Keratinocyte (primary cell): ENCODE data around the gene IGFL1. TPM values are rescaled to one million over a fixed set of nuclear protein-coding genes. Genes with fewer than 3 reads are reported as not detected.
"Not testable (repeated sequence)": the region's sequence is repeated elsewhere in the genome, so short reads cannot be mapped to it uniquely, and the experiment has no call there.

Source experiments
- DNase-seq: peaks from one replicate; pipeline ENCODE4 v3.0.0-alpha.2; 2011; ENCODE audit warnings: low read depth, missing footprints, low spot score
- FAIRE-seq: peaks from 2 replicates; lab custom pipeline; 2011; peaks lifted over from hg19 to GRCh38; lab: Jason Lieb, UNC
- H2AFZ ChIP-seq: 2 replicates; pipeline ENCODE4 v1.6.0; 2012; ENCODE audit warnings: low read length, control low read depth, inconsistent platforms; ENCODE audit not compliant: control insufficient read depth
- H3K27ac ChIP-seq: 2 replicates; pipeline ENCODE4 v1.5.1; 2011; ENCODE audit warnings: low read length; ENCODE audit not compliant: control insufficient read depth, insufficient read depth
- H3K27me3 ChIP-seq: 3 replicates; pipeline ENCODE4 v1.6.0; 2011; ENCODE audit warnings: low read length; ENCODE audit not compliant: control insufficient read depth, insufficient read depth; ENCODE audit errors: extremely low read depth
- H3K36me3 ChIP-seq, 2 experiments: 2 replicates in 1 of 2; 3 replicates in 1 of 2; pipeline ENCODE4 v1.5.1; 2011; ENCODE audit warnings: low read length in 2 of 2, mild to moderate bottlenecking in 1 of 2; ENCODE audit not compliant: control insufficient read depth in 2 of 2, insufficient read depth in 2 of 2; ENCODE audit errors: extremely low read depth in 1 of 2
- H3K4me1 ChIP-seq: 3 replicates; pipeline ENCODE4 v1.5.1; 2011; ENCODE audit warnings: low read length; ENCODE audit not compliant: control insufficient read depth, insufficient read depth; ENCODE audit errors: extremely low read depth
- H3K4me2 ChIP-seq: 3 replicates; pipeline ENCODE4 v1.6.0; 2011; ENCODE audit warnings: low read depth, low read length; ENCODE audit not compliant: control insufficient read depth, insufficient read depth; ENCODE audit errors: extremely low read depth
- H3K4me3 ChIP-seq, 3 experiments: fragments of 200-600 bp in 1 of 3; sonication (generic) in 1 of 3; 2 replicates in 2 of 3; 3 replicates in 1 of 3; pipeline ENCODE4 v1.5.1; 2011 to 2016; ENCODE audit warnings: low read length in 3 of 3, mild to moderate bottlenecking in 3 of 3, control low read depth in 2 of 3, inconsistent platforms in 1 of 3, low read depth in 1 of 3, mixed read lengths in 1 of 3, mixed run types in 1 of 3, moderate library complexity in 1 of 3; ENCODE audit not compliant: control insufficient read depth in 2 of 3, insufficient read depth in 2 of 3; ENCODE audit errors: extremely low read depth in 1 of 3
- H3K79me2 ChIP-seq: 2 replicates; pipeline ENCODE4 v1.6.0; 2012; ENCODE audit warnings: low read length; ENCODE audit not compliant: control insufficient read depth, insufficient read depth
- H3K9ac ChIP-seq: 3 replicates; pipeline ENCODE4 v1.6.0; 2011; ENCODE audit warnings: low read length; ENCODE audit not compliant: control insufficient read depth, insufficient read depth; ENCODE audit errors: extremely low read depth
- H3K9me1 ChIP-seq: 3 replicates; pipeline ENCODE4 v1.6.0; 2011; ENCODE audit warnings: low read length; ENCODE audit not compliant: control insufficient read depth, insufficient read depth; ENCODE audit errors: extremely low read depth
- H3K9me3 ChIP-seq: 2 replicates; pipeline ENCODE4 v1.5.1; 2012; ENCODE audit warnings: low read depth, low read length; ENCODE audit not compliant: control insufficient read depth
- H4K20me1 ChIP-seq: 3 replicates; pipeline ENCODE4 v1.6.0; 2011; ENCODE audit warnings: low read length; ENCODE audit not compliant: control insufficient read depth, insufficient read depth; ENCODE audit errors: extremely low read depth
- EZH2 ChIP-seq: IDR thresholded peaks from one replicate; pipeline ENCODE4 v1.6.1; 2012; ENCODE audit warnings: inconsistent platforms, mild to moderate bottlenecking, low read length, moderate library complexity
- dilution Hi-C: fragments of 300-500 bp; cut with MboI; formaldehyde crosslinking; loops from one replicate; pipeline ENCODE4 v1.7.0; 2020; ENCODE audit warnings: low sequenced_read_pairs; ENCODE audit not compliant: extremely low pct_ligation_motif_present
- polyA plus RNA-seq, 5 experiments: library from polyadenylated mRNA; depleted of rRNA in 3 of 5; stranded (reverse) in 3 of 5; stranded (forward) in 1 of 5; unstranded in 1 of 5; fragments of >200 nt; gene quantifications; 1 replicate in 1 of 5; 2 replicates in 3 of 5; 3 replicates in 1 of 5; pipeline versions ENCODE4 v1.2.1 to v1.2.3, GENCODE V29; 2011 to 2012; ENCODE audit warnings: missing spikeins in 2 of 5, low read depth in 1 of 5, low replicate concordance in 1 of 5
- TF ChIP-seq, protein P1 (sequence below), 3 experiments: IDR thresholded peaks in 1 of 3; conservative IDR thresholded peaks in 1 of 3; optimal IDR thresholded peaks in 1 of 3; 2 replicates in 2 of 3; 3 replicates in 1 of 3; pipeline versions ENCODE3 to v1.5.1; 2011; ENCODE audit warnings: low read length in 3 of 3, mild to moderate bottlenecking in 3 of 3, moderate library complexity in 2 of 3, control low read depth in 1 of 3, inconsistent platforms in 1 of 3; ENCODE audit not compliant: insufficient read depth in 2 of 3; ENCODE audit errors: extremely low read depth in 1 of 3

IGFL1 gene
- polyA plus RNA-seq, 1 donor (not counting 4 experiments of a cell fraction or from before 2014, with no cell fraction given) = 21.3 TPM

GRCh38 chr19:46181388-46181779 is 48.2 kb upstream of the IGFL1 start:
- peak overlapping the region; percentile 58 for H3K27ac ChIP-seq
- H2AFZ ChIP-seq = no peak overlapping the region
- DNase-seq (no peak), FAIRE-seq (peak; percentile 59)
- no peaks in the 10 kb centered on the region for H3K27me3 ChIP-seq
- peaks cover 0 to 4% of the 10 kb centered on the region in 2 experiments for H3K36me3 ChIP-seq
- TF ChIP-seq, protein P1, sequence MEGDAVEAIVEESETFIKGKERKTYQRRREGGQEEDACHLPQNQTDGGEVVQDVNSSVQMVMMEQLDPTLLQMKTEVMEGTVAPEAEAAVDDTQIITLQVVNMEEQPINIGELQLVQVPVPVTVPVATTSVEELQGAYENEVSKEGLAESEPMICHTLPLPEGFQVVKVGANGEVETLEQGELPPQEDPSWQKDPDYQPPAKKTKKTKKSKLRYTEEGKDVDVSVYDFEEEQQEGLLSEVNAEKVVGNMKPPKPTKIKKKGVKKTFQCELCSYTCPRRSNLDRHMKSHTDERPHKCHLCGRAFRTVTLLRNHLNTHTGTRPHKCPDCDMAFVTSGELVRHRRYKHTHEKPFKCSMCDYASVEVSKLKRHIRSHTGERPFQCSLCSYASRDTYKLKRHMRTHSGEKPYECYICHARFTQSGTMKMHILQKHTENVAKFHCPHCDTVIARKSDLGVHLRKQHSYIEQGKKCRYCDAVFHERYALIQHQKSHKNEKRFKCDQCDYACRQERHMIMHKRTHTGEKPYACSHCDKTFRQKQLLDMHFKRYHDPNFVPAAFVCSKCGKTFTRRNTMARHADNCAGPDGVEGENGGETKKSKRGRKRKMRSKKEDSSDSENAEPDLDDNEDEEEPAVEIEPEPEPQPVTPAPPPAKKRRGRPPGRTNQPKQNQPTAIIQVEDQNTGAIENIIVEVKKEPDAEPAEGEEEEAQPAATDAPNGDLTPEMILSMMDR (optimal IDR thresholded peaks at IDR 0.05 in 1 of 3, IDR thresholded peaks at IDR 0.05 in 1 of 3, conservative IDR thresholded peaks at IDR 0.05 in 1 of 3; ENCODE audit: extremely low read depth in 1 of 3, insufficient read depth in 2 of 3, low read length in 3 of 3) = no peak
- TF ChIP-seq EZH2 = no peak
- H4K20me1 ChIP-seq = no peaks in the 10 kb centered on the region
- dilution Hi-C loops = no loop called here
- H3K9me3 ChIP-seq = no peaks in the 10 kb centered on the region
- no peaks in the 10 kb centered on the region for H3K79me2 ChIP-seq
- peak overlapping the region; percentile 13 for H3K9ac ChIP-seq
- H3K9me1 ChIP-seq = no peaks in the 10 kb centered on the region
- peaks cover 27% of the 10 kb centered on the region for H3K4me1 ChIP-seq
- peak overlapping the region; percentile 56 for H3K4me2 ChIP-seq
- no peak overlapping the region for H3K4me3 ChIP-seq

DNA sequence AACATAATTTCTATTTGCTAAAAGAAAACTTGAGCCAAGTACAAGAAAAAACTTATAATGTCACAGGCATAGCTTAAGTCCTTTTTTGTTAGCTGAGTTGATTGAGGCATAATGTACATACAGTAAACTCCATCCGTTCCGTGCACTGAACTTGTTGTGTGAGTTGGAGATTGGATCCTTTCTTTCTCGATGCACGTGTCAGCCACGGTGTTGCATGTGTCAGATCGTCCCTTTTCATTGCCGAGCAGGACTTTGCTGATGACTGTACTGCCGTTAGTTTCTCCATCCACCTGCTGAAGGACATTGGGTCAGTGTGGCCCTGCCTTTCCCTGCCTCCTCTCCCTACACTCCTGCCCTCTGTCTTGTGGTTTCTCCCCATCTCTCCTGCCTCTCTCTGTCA is 47.1 kb upstream of the IGFL1 start:
- no peaks in the 10 kb centered on the region for H3K27me3 ChIP-seq
- H3K4me1 ChIP-seq = peaks cover 31% of the 10 kb centered on the region
- peaks cover 0 to 2% of the 10 kb centered on the region in 2 experiments for H3K36me3 ChIP-seq
- no peak overlapping the region for H2AFZ ChIP-seq
- H3K9ac ChIP-seq = no peak overlapping the region
- TF ChIP-seq EZH2 = no peak
- TF ChIP-seq, protein P1 (optimal IDR thresholded peaks at IDR 0.05 in 1 of 3, IDR thresholded peaks at IDR 0.05 in 1 of 3, conservative IDR thresholded peaks at IDR 0.05 in 1 of 3; ENCODE audit: extremely low read depth in 1 of 3, insufficient read depth in 2 of 3, low read length in 3 of 3) = no peak
- DNase-seq = no peak
- H4K20me1 ChIP-seq = no peaks in the 10 kb centered on the region
- H3K9me1 ChIP-seq = no peaks in the 10 kb centered on the region
- no peak for FAIRE-seq
- H3K9me3 ChIP-seq = no peaks in the 10 kb centered on the region
- no peak overlapping the region for H3K4me2 ChIP-seq
- dilution Hi-C loops = no loop called here
- no peak overlapping the region for H3K4me3 ChIP-seq
- no peaks in the 10 kb centered on the region for H3K79me2 ChIP-seq
- no peak overlapping the region for H3K27ac ChIP-seq

GRCh38 chr19:46184775-46185710 is 44.5 kb upstream of the IGFL1 start:
- H3K4me1 ChIP-seq = peaks cover 32% of the 10 kb centered on the region
- H3K9ac ChIP-seq = peak overlapping the region; percentile 64
- H2AFZ ChIP-seq = peak overlapping the region; percentile 34

More at GRCh38 chr19:46184775-46185710, 44.5 kb upstream of the IGFL1 start:
- FAIRE-seq = peak; percentile 13
- H3K4me3 ChIP-seq, H3K9me3 ChIP-seq, DNase-seq, dilution Hi-C loops, H3K79me2 ChIP-seq, H4K20me1 ChIP-seq, H3K27me3 ChIP-seq, H3K9me1 ChIP-seq, H3K36me3 ChIP-seq: not testable (repeated sequence)
- H3K27ac ChIP-seq = peak overlapping the region; percentile 85
- H3K4me2 ChIP-seq = peak overlapping the region; percentile 50
